ENCODE measurements around the gene SEC14L1. TPM values are rescaled to one million over a fixed set of nuclear protein-coding genes. Genes with fewer than 3 reads are reported as not detected.
A peak's percentile ranks its signal among the peaks of the same experiment; 100 is the strongest.
"Not testable (repeated sequence)": the region's sequence is repeated elsewhere in the genome, so short reads cannot be mapped to it uniquely, and the experiment has no call there.

Gene SEC14L1
- total RNA-seq, 1 experiment from 2014 or later = 41.7 TPM

DNA sequence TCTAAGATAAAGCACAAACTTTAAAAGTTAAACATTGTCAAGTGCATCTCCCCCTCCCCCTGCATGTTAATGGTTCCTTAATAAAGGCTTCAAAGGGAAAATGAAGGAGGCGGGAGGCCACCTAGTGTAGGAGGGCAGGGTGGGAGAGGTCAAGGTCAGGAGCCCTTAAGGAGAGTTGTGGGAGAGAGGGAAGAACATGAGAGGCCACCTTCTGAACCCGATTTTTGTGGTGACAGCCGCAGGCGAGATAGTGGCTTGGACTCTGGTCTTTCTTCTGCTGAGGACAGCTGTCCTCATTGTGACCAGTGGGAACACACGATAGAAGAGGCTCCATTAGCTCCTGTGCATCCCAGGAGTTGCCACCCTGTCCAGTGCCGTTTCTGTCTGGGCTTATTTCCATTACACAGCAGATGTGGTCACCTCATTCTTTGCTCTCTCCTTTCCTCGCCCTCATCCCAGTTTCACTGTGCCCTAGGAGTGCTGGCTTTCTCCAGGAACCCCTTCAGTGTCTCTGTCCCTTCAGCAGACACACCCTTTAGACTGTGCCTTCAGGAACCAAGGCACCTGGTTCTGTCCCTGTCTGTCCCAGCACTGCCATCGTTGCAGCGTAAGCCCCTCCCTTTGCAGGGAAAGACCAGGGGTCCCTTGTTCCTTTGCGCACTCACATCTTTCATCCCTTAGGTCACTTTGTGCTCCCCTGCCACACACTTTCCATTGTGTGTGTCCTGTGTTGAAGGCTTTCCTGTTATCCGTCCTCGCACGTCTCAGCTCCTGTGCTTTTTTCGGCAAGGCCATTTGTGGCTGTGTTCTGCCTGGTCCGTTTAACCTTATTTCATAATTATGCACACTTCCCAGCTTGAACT is 7.5 kb downstream of the SEC14L1 start:
- H3K36me3 ChIP-seq = peaks cover 82% of the 10 kb centered on the region
- no peak overlapping the region for H3K4me3 ChIP-seq
- H3K9me3 ChIP-seq = no peaks in the 10 kb centered on the region
- no peaks in the 10 kb centered on the region for H3K27me3 ChIP-seq
- no peak for DNase-seq

DNA sequence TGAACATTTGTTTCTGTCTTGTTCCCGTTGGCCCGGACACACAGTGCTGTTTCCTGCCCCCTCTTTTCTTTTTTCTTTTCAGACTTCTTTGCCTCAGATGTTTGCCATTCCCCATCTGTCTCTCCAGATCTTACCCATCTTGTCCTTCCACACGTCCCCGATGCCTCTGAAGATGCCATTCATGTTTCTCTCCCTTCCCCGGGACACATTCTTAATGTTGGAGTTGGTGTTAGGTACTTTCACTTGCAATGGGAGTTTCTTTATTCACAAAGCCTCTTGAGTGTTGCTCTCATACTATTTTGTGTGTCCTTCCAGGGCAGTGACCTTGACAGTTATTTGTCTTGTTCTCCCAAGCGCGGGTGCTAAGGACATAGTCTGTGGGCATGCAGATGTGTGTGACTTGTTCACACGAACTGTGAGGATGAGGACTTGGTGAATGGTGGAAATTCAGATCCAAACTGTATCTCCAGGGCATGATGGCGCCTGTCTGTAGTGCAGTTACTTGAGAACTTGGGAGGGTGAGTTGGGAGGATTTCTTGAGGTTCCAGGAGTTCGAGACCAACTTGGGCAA is 8.3 kb downstream of the SEC14L1 start:
- H3K36me3 ChIP-seq = peaks cover 75% of the 10 kb centered on the region
- DNase-seq = no peak
- H3K4me3 ChIP-seq = no peak overlapping the region

DNA sequence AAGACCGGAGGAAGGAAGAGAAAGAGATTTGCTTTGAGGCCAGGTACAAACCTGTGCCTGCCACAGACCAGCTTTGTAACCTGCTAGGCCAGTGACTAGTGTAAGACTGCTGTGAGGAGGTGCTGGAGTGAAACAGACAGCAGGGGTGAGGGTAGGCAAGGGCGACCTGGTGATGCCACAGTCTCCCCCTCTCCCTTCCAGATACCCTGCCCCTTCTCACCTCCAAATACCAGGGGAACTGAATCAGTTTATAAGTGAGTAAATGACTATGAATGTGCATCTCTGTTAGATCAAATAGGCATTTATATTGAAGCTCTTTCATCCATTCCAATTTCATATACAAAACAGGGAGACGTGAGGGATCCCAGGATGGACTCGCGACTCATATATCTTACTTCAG is 9.4 kb downstream of the SEC14L1 start:
- no peaks in the 10 kb centered on the region for H3K27me3 ChIP-seq
- DNase-seq = no peak
- no peak overlapping the region for H3K4me3 ChIP-seq
- H3K9me3 ChIP-seq = no peaks in the 10 kb centered on the region
- peaks cover 68% of the 10 kb centered on the region for H3K36me3 ChIP-seq

More for the DNA sequence above, 8.3 kb downstream of the SEC14L1 start:
- H3K27me3 ChIP-seq = no peaks in the 10 kb centered on the region
- H3K9me3 ChIP-seq = no peaks in the 10 kb centered on the region

DNA sequence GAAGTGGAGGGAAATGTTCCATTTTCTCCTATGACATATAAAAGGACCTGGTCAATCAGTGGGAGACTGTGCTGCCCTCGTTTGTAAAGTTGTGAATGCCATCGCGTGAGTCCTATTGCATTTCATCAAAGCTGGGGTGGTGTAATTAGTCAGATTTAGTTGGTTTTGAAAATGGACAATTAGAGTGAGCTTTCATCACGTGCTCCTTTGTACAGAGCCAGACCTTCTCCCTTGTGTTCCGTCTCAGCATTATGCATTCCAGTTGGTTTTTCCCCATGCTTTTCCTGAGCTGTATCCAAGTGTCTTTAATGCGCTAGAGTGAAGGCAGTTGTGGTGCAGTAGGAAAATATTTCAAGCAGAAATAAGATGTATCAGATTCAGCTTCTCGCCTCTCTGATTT is 10.4 kb downstream of the SEC14L1 start:
- Histone ChIP-seq H3K36me3 (peaks cover 61% of the 10 kb centered on the region), H3K9me3 (no peaks in the 10 kb centered on the region), H3K27me3 (no peaks in the 10 kb centered on the region), H3K4me3 (no peak overlapping the region)
- no peak for DNase-seq

DNA sequence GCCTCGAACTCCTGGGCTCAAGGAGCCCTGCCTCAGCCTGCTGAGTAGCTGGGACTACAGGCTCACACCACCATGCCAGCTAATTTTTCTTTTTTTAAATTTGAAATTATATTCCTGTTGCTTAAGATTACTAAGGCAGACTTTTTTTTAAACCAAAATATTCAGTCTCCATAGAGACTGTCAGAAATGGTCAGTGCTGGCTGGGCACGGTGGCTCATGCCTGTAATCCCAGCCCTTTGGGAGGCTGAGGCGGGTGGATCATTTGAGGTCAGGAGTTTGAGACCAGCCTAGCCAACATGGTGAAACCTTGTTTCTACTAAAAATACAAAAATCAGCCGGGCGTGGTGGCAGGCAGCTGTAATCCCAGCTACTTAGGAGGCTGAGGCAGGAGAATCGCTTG is 11.3 kb downstream of the SEC14L1 start:
- not testable (repeated sequence) for H3K9me3 ChIP-seq, H3K4me3 ChIP-seq, DNase-seq, H3K27me3 ChIP-seq
- H3K36me3 ChIP-seq = peaks cover 52% of the 10 kb centered on the region

DNA sequence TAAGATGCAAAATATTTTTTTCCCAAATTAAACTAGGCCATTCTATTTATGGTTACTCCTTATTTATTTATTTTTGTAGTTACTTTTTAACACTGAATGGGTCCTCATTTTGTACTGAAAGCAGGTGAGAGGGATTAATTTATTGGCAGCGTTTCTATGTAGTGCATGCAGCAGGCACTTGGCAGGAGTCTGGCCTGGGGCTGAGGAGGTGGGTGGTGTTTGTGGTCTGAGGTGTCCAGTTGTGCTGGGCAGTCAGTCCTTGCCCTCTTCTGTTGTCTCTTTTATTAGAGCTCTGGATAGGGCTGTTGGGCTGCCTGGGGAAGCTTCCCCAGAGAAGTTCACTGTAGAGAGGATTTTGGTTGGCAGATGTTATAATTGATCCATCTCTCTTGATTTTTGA is 12.7 kb downstream of the SEC14L1 start:
- Histone ChIP-seq H3K4me3 (no peak overlapping the region), H3K36me3 (peaks cover 44% of the 10 kb centered on the region), H3K27me3 (no peaks in the 10 kb centered on the region), H3K9me3 (no peaks in the 10 kb centered on the region)
- DNase-seq = peak; percentile 87

DNA sequence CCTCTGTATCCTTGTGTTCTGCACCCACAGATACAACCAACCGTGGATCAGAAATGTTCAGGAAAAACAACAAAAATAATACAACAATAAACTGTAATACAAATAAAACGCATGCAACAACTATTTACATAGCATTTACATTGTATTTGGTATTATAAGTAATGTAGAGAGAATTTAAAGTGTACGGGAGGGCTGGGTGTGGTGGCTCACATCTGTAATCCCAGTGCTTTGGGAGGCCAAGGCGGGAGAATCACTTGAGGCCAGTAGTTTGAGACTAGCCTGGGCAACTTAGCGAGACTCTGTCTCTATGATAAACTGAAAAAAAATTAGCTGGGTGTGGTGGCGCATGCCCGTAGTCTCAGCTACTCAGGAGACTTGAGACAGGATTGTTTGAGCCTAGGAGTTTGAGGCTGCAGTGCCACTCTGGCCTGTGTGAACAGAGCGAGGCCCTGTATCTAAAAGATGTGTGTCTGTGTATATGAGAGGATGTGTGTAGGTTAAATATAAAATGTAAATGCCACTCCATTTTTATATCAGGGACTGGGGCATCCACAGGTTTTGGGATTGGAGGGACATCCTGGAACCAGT is 13.3 kb downstream of the SEC14L1 start:
- Histone ChIP-seq H3K9me3 (no peaks in the 10 kb centered on the region), H3K4me3 (no peak overlapping the region), H3K36me3 (peaks cover 39% of the 10 kb centered on the region), H3K27me3 (no peaks in the 10 kb centered on the region)
- no peak for DNase-seq

DNA sequence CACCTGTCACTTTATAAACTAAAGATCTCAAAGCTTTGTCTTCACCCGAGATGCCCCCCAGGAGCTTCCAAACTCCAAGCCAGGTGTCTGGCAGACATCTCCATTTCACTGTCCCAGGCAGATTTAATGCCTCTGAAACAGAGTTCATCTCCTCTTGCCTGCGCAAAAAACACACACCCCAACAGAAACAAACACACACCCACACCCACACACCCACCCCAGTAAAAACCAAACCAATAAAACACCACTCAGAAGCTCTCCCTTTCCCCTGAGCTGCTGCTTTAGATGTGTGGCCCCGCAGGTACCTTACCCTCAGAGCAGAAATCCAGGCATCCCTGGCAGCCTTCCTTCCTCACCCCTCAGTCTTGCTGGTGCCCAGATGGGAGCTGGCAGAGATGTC is 14.4 kb downstream of the SEC14L1 start:
- H3K4me3 ChIP-seq = no peak overlapping the region
- no peak for DNase-seq
- peaks cover 31% of the 10 kb centered on the region for H3K36me3 ChIP-seq
- H3K27me3 ChIP-seq = no peaks in the 10 kb centered on the region
- no peaks in the 10 kb centered on the region for H3K9me3 ChIP-seq

DNA sequence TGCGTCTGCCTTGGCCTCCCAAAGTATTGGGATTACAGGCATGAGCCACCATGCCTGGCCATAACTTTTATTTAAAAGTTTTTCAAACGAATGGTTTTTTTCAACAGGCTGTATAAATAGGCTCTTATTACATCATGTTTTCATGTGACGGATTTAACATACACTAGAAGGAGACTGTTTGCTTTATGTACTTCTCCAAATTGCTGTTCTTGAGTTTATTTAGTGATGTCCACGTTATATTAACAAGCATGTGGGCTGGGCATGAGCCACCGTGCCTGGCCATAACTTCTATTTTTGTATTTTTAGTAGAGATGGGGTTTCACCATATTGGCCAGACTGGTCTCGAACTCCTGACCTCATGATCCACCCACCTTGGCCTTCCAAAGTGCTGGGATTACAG is 17.0 kb downstream of the SEC14L1 start:
- not testable (repeated sequence) for H3K9me3 ChIP-seq, H3K4me3 ChIP-seq, H3K27me3 ChIP-seq, DNase-seq
- H3K36me3 ChIP-seq = peaks cover 18% of the 10 kb centered on the region

DNA sequence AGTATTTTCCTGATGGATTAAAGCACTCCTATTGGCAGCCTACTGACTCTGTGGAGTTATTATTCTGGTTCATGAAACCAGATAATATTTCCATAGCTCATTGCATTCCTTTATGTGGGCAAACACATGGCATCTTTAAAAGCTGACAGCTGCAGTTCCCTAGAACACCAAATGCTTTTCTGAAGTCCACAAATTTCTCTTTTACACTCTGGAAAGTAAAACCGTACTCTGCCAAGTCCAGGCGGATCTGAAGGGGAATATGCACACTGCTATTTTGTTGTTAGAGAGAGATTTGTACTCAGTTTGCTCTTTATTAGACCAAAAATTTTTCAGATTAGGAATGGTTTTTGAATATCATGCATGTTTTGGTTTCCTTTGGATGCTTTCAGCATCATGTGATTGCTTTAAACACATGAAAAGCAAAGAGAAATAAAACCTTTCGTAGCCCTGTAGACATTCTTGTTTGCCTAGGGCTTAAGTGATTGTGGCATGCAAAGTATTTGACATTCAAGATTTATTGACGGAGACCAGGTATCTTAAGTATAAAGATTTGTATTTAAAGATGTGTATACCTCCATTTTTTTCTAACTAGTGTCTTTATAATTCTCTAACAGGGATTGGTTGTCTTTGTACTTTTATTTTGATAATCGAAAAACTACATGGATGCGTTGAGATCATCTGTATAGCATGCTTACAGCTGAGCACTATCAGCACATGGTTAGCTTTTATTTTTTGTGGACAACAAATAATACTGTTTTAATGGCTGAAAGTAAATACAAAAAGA is 19.5 kb downstream of the SEC14L1 start:
- H3K9me3 ChIP-seq = no peaks in the 10 kb centered on the region
- no peaks in the 10 kb centered on the region for H3K27me3 ChIP-seq
- no peak for DNase-seq
- H3K4me3 ChIP-seq = no peak overlapping the region
- peaks cover 16% of the 10 kb centered on the region for H3K36me3 ChIP-seq

DNA sequence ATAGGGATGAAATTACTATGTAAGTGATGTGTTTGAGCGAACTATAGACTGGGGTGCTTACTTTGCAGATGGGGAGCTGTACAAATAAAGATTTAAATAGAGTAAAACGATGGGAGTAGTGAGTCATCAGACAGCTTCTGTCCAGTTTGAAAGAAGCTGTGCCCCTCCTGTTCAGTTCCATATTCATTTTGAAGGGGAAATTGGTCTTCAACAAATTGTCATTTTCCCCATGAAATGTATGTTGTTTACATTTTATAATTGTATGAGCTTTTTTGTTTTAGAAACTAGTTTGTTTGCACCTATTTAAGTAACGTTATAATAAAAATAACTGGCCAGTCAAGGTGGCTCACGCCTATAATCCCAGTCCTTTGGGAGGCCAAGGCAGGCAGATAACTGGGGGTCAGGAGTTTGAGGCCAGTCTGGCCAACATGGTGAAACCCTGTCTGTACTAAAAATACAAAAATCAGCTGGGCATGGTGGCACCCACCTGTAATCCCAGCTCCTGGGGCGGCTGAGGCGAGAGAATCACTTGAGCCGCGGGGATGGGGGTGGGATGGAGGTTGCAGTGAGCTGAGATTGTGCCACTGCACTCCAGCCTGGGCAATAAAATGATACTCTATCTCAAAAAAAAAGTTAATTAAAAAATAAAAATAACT is 20.2 kb downstream of the SEC14L1 start:
- no peak overlapping the region for H3K4me3 ChIP-seq
- peaks cover 17% of the 10 kb centered on the region for H3K36me3 ChIP-seq
- no peaks in the 10 kb centered on the region for H3K27me3 ChIP-seq
- H3K9me3 ChIP-seq = no peaks in the 10 kb centered on the region; the same call in 1 of the 2 replicates
- DNase-seq = no peak

DNA sequence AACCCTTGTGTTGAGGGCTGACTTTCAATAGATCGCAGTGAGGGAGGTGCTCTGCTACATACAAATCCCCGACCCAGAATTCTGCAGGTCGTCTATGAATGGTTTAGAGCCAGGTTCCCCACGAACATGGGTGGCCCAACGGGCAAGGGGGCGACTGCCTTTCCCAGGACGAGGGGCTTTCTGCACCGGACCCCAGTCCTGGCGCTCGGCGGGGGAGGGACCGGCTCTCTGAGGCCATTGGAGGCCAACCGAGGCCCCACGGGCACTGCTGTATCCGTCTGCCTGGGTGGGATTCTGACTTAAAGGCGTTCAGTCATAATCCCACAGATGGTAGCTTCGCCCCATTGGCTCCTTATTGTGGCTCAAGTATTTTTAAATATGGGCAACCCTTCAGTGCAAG is 21.2 kb downstream of the SEC14L1 start:
- peaks cover 5% of the 10 kb centered on the region; the same call in 1 of the 2 replicates for H3K9me3 ChIP-seq
- no peak for DNase-seq
- no peak overlapping the region for H3K4me3 ChIP-seq
- H3K36me3 ChIP-seq = peaks cover 20% of the 10 kb centered on the region
- H3K27me3 ChIP-seq = no peaks in the 10 kb centered on the region

DNA sequence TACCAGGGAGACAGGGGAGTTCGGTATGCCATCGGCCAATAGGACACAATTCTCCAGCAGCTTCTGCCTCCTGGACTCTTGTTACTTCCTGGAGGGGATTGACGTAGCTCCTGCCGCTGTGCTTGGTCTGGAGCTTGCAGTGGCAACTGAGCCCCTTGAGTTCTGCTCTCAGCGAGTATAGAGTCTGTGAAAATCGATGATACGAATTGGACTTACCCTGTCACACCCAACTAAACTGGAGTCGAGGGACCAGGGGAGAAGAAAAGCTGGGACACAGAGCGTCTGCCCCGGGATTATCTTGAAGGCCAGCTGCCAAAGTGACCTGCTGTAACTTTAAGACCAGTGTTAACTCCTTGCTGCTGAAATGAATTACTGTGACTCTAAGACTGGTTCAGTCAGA is 22.2 kb downstream of the SEC14L1 start:
- no peak for DNase-seq
- H3K9me3 ChIP-seq = peaks cover 14% of the 10 kb centered on the region
- H3K4me3 ChIP-seq = no peak overlapping the region
- H3K27me3 ChIP-seq = no peaks in the 10 kb centered on the region
- H3K36me3 ChIP-seq = peaks cover 30% of the 10 kb centered on the region

DNA sequence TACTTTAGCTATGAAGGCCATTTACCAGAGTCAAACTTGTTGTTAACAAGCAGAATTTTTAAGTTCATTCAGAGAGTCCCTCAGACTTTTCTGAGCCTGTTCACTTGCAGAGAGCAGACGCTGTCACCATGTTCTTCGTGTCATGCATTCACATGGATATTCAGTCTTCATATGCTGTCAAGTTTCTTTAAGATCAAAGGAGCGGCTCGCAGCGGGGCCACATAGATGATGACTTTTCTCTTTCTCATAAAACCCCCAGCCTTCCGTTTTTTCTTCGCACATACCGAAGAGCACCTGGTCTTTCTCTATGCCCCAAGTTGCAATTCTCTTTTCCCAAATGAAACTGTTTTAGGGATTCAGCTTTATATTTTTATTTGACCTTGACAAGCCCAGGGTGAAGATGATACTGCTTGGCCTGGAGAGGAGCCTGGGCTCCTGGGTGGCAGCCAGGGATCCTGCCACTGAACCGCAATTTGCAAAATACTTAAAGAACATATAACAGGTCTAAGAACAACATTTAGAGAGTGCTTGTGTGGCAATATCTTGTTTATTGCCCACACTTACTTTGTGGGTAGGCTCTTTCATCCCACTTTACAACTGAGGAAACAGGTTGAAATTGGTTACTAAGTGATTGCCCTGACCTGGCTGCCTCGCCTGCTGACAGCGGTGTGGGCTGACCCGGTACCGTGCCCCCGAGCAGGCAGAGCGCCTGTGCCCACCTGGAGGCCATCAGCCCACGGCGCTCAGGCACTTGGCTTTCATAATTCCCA is 22.9 kb downstream of the SEC14L1 start:
- Histone ChIP-seq H3K9me3 (peaks cover 21% of the 10 kb centered on the region), H3K4me3 (no peak overlapping the region), H3K36me3 (peaks cover 32% of the 10 kb centered on the region), H3K27me3 (no peaks in the 10 kb centered on the region)
- no peak for DNase-seq

DNA sequence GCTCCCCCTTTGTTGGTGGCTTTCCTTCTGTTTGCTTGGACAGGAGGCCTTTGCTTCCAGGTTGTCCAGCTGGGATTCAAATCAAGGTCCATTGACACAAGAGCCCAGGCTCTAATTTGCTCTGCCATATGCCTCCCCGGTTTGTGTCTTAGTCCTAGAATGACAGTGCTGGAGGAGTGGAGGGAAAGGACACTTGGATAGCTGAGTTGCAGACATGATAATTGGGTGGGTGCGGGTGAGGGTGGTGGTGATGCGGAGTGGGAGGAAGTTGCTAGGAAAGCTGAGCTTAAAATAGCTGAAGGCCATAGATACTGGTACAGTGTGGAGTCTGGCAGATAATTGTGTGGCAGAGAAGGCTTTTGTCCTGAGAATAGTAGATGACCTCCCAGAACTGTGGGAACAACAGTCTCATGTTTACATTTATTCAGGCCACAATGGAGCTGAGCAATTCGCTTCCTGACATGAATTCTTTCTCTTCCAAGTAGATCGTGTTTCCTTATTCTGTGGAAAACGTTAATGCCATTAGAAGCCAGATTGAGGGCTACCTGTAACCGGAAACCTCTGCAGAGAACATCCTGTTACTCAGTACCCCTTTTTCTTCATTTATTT is 23.8 kb downstream of the SEC14L1 start:
- no peak for DNase-seq
- Histone ChIP-seq H3K9me3 (peaks cover 24% of the 10 kb centered on the region), H3K36me3 (peaks cover 33% of the 10 kb centered on the region), H3K27me3 (no peaks in the 10 kb centered on the region), H3K4me3 (no peak overlapping the region)

DNA sequence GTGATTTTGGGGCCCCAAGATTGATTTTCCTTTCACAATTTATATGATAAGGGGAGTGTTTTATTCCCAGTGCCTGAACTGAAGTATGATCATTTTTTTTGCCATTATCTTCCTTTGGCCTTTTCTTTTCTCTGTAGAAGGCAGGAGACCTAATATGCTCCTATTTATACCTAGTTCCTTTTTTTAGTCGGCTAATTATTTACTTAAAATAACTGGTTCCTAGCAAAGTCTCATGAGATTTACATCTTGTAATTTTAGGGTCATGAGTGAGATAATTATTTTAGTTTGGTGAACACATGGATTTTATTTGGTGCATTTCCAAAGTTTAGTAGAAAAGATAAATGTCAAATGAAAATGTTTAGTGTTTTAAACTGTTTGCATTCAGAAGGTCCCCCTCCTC is 24.8 kb downstream of the SEC14L1 start:
- Histone ChIP-seq H3K27me3 (no peaks in the 10 kb centered on the region), H3K4me3 (no peak overlapping the region), H3K36me3 (peaks cover 33% of the 10 kb centered on the region), H3K9me3 (peaks cover 25% of the 10 kb centered on the region)
- DNase-seq = no peak
